Measurements from ENCODE around the gene SLC17A9. TPM values are rescaled to one million over a fixed set of nuclear protein-coding genes. Genes with fewer than 3 reads are reported as not detected.

Gene SLC17A9
- total RNA-seq, 5 donors from 2014 or later (not counting 1 experiment from before 2014, with no cell fraction given), result 5.3 to 8.8 (median 8.3) TPM

GRCh38 chr20:62986257-62986800 is 33.8 kb downstream of the SLC17A9 start:
- Mint-ChIP-seq H3K36me3 (no peaks in the 10 kb centered on the region), H3K27ac (no peak overlapping the region), H3K9me3 (no peaks in the 10 kb centered on the region), H3K4me1 (peaks cover 15 to 26% (median 26%) of the 10 kb centered on the region in 3 donors), H3K27me3 (peaks cover 0 to 19% of the 10 kb centered on the region in 2 donors), H3K4me3 (no peak overlapping the region)
- H3K27me3 ChIP-seq (replicated peaks in 1 of 2; ENCODE audit: control insufficient read depth in 2 of 2, extremely low read depth in 1 of 2, insufficient read depth in 2 of 2, low read length in 1 of 2), result peaks cover 0 to 64% of the 10 kb centered on the region in 2 experiments
- H3K4me3 ChIP-seq (ENCODE audit: control insufficient read depth in 1 of 2, extremely low read depth in 1 of 2, low read length in 1 of 2), result no peak overlapping the region
- H3K9me3 ChIP-seq, result no peaks in the 10 kb centered on the region
- H3K4me1 ChIP-seq (ENCODE audit: control insufficient read depth in 1 of 2, extremely low read depth in 1 of 2, insufficient read depth in 2 of 2, low read length in 2 of 2), result peaks cover 2 to 22% of the 10 kb centered on the region in 2 experiments
- no peak overlapping the region for H3K27ac ChIP-seq (ENCODE audit: low read length)
- H3K36me3 ChIP-seq (ENCODE audit: control insufficient read depth in 2 of 2, extremely low read depth in 1 of 2, insufficient read depth in 1 of 2, low read length in 1 of 2), result no peaks in the 10 kb centered on the region
- ATAC-seq (replicated peaks in 1 of 4) (no peak), DNase-seq (no peak)
- POLR2A ChIA-PET, result no interaction called here
- WGBS (ENCODE audit: insufficient coverage), result 61% methylated on average over 2 of the region's 6 CpGs
- CTCF ChIA-PET, result no interaction called here

DNA sequence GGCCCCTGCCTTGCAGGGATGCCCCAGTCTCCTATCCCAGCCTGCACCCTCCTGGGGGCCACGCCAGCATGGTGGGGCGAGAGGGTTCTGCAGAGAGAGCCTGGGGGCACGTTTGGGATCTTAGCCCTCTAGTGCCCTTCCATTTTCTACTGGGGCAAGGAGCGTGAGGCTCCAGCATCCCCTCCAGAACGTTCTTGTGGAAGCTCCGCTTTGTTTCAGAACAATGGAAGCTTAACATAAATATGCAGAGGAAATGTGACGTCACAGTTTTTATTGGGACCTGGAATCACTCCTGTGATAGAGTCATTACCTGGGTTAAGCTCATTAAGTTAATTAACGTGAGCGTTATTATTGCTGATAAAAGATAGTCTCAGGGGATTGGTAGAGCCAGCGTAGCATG is 34.6 kb downstream of the SLC17A9 start:
- Mint-ChIP-seq H3K36me3 (no peaks in the 10 kb centered on the region), H3K4me1 (peaks cover 8 to 20% (median 18%) of the 10 kb centered on the region in 3 donors), H3K9me3 (no peaks in the 10 kb centered on the region), H3K27ac (no peak overlapping the region), H3K4me3 (no peak overlapping the region), H3K27me3 (peaks cover 0 to 13% of the 10 kb centered on the region in 2 donors)
- POLR2A ChIA-PET, result no interaction called here
- Histone ChIP-seq H3K27ac (ENCODE audit: low read length) (no peak overlapping the region), H3K27me3 (replicated peaks in 1 of 2; ENCODE audit: control insufficient read depth in 2 of 2, extremely low read depth in 1 of 2, insufficient read depth in 2 of 2, low read length in 1 of 2) (peaks cover 0 to 63% of the 10 kb centered on the region in 2 experiments), H3K4me3 (ENCODE audit: control insufficient read depth in 1 of 2, extremely low read depth in 1 of 2, low read length in 1 of 2) (no peak overlapping the region), H3K36me3 (ENCODE audit: control insufficient read depth in 2 of 2, extremely low read depth in 1 of 2, insufficient read depth in 1 of 2, low read length in 1 of 2) (no peaks in the 10 kb centered on the region), H3K4me1 (ENCODE audit: control insufficient read depth in 1 of 2, extremely low read depth in 1 of 2, insufficient read depth in 2 of 2, low read length in 2 of 2) (peaks cover under 1 to 14% of the 10 kb centered on the region in 2 experiments), H3K9me3 (no peaks in the 10 kb centered on the region)
- ATAC-seq (replicated peaks in 1 of 4) (no peak), DNase-seq (no peak)
- 90% methylated on average over 6 of the region's 10 CpGs for WGBS (ENCODE audit: insufficient coverage)
- CTCF ChIA-PET, result no interaction called here

GRCh38 chr20:62989201-62989601 is 36.7 kb downstream of the SLC17A9 start:
- peaks cover 0 to 62% of the 10 kb centered on the region in 2 experiments for H3K27me3 ChIP-seq (replicated peaks in 1 of 2; ENCODE audit: control insufficient read depth in 2 of 2, extremely low read depth in 1 of 2, insufficient read depth in 2 of 2, low read length in 1 of 2)
- H3K4me1 ChIP-seq (ENCODE audit: control insufficient read depth in 1 of 2, extremely low read depth in 1 of 2, insufficient read depth in 2 of 2, low read length in 2 of 2), result peaks cover 0 to 7% of the 10 kb centered on the region in 2 experiments
- Mint-ChIP-seq H3K36me3 (no peaks in the 10 kb centered on the region), H3K4me3 (peak overlapping the region; percentile 61 to 76 (median 72)), H3K27ac (no peak overlapping the region), H3K27me3 (peaks cover 0 to 14% of the 10 kb centered on the region in 2 donors), H3K4me1 (peaks cover 3 to 11% (median 9%) of the 10 kb centered on the region in 3 donors), H3K9me3 (no peaks in the 10 kb centered on the region)
- H3K4me3 ChIP-seq (ENCODE audit: control insufficient read depth in 1 of 2, extremely low read depth in 1 of 2, low read length in 1 of 2), result peak overlapping the region in 1 of 2 donors; percentile 37
- 39% methylated on average over 6 of the region's 11 CpGs for WGBS (ENCODE audit: insufficient coverage)
- POLR2A ChIA-PET, result no interaction called here
- H3K36me3 ChIP-seq (ENCODE audit: control insufficient read depth in 2 of 2, extremely low read depth in 1 of 2, insufficient read depth in 1 of 2, low read length in 1 of 2), result no peaks in the 10 kb centered on the region
- DNase-seq, result peak in 1 of 35 experiments; percentile 26
- no peak overlapping the region for H3K27ac ChIP-seq (ENCODE audit: low read length)
- H3K9me3 ChIP-seq, result no peaks in the 10 kb centered on the region
- CTCF ChIA-PET, result no interaction called here
- ATAC-seq (replicated peaks in 1 of 4), result peak in 3 of 4 experiments; percentile 37 to 69 (median 45)

- Mint-ChIP-seq H3K27me3 (peaks cover 0 to 19% of the 10 kb centered on the region in 2 donors), H3K4me1 (peaks cover 3 to 9% (median 4%) of the 10 kb centered on the region in 3 donors), H3K36me3 (no peaks in the 10 kb centered on the region), H3K27ac (no peak overlapping the region), H3K4me3 (no peak overlapping the region), H3K9me3 (no peaks in the 10 kb centered on the region)
- peaks cover 0 to 7% of the 10 kb centered on the region in 2 experiments for H3K4me1 ChIP-seq (ENCODE audit: control insufficient read depth in 1 of 2, extremely low read depth in 1 of 2, insufficient read depth in 2 of 2, low read length in 2 of 2)
- no peak overlapping the region for H3K4me3 ChIP-seq (ENCODE audit: control insufficient read depth in 1 of 2, extremely low read depth in 1 of 2, low read length in 1 of 2)
- DNase-seq, result no peak
- ATAC-seq (replicated peaks in 1 of 4), result no peak
- POLR2A ChIA-PET, result no interaction called here
- H3K36me3 ChIP-seq (ENCODE audit: control insufficient read depth in 2 of 2, extremely low read depth in 1 of 2, insufficient read depth in 1 of 2, low read length in 1 of 2), result no peaks in the 10 kb centered on the region
- no peak overlapping the region for H3K27ac ChIP-seq (ENCODE audit: low read length)
- peaks cover 0 to 63% of the 10 kb centered on the region in 2 experiments for H3K27me3 ChIP-seq (replicated peaks in 1 of 2; ENCODE audit: control insufficient read depth in 2 of 2, extremely low read depth in 1 of 2, insufficient read depth in 2 of 2, low read length in 1 of 2)
- no peaks in the 10 kb centered on the region for H3K9me3 ChIP-seq
- CTCF ChIA-PET, result no interaction called here
- 83% methylated on average over 17 of the region's 22 CpGs for WGBS (ENCODE audit: insufficient coverage)
Measured at GRCh38 chr20:62990306-62990825, 37.9 kb downstream of the SLC17A9 start.

GRCh38 chr20:62991196-62991807 is 38.8 kb downstream of the SLC17A9 start:
- Histone ChIP-seq H3K4me1 (ENCODE audit: control insufficient read depth in 1 of 2, extremely low read depth in 1 of 2, insufficient read depth in 2 of 2, low read length in 2 of 2) (peaks cover 0 to 7% of the 10 kb centered on the region in 2 experiments), H3K27me3 (replicated peaks in 1 of 2; ENCODE audit: control insufficient read depth in 2 of 2, extremely low read depth in 1 of 2, insufficient read depth in 2 of 2, low read length in 1 of 2) (peaks cover 0 to 63% of the 10 kb centered on the region in 2 experiments), H3K27ac (ENCODE audit: low read length) (no peak overlapping the region), H3K4me3 (ENCODE audit: control insufficient read depth in 1 of 2, extremely low read depth in 1 of 2, low read length in 1 of 2) (no peak overlapping the region), H3K36me3 (ENCODE audit: control insufficient read depth in 2 of 2, extremely low read depth in 1 of 2, insufficient read depth in 1 of 2, low read length in 1 of 2) (no peaks in the 10 kb centered on the region), H3K9me3 (no peaks in the 10 kb centered on the region)
- ATAC-seq (replicated peaks in 1 of 4) (no peak), DNase-seq (no peak)
- no peak overlapping the region for H3K4me3 Mint-ChIP-seq
- no peaks in the 10 kb centered on the region for H3K36me3 Mint-ChIP-seq
- H3K4me1 Mint-ChIP-seq, result peaks cover 3 to 9% (median 4%) of the 10 kb centered on the region in 3 donors
- POLR2A ChIA-PET, result no interaction called here
- H3K27me3 Mint-ChIP-seq, result peaks cover 0 to 24% of the 10 kb centered on the region in 2 donors
- CTCF ChIA-PET, result no interaction called here
- no peak overlapping the region for H3K27ac Mint-ChIP-seq
- H3K9me3 Mint-ChIP-seq, result no peaks in the 10 kb centered on the region
- WGBS (ENCODE audit: insufficient coverage), result 60% methylated on average over 7 of the region's 13 CpGs

DNA sequence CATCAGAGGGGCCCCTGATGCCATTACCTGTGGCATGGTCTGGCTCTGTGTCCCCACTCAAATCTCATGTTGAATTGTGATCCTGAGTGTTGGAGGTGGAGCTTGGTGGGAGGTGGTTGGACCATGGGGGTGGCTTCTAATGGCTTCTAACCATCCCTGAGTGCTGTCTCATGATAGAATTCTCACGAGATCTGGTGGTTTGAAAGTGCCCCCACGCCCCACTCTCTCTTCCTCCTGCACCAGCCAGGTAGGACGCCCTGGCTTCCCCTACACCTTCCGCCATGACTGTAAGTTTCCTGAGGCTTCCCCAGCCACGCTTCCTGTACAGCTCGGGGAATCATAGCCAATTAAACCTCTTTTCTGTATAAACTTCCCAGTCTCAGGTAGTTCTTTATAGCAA is 39.4 kb downstream of the SLC17A9 start:
- Mint-ChIP-seq H3K4me1 (peaks cover 3 to 9% (median 4%) of the 10 kb centered on the region in 3 donors), H3K9me3 (no peaks in the 10 kb centered on the region), H3K27me3 (peaks cover 0 to 26% of the 10 kb centered on the region in 2 donors), H3K36me3 (no peaks in the 10 kb centered on the region), H3K4me3 (no peak overlapping the region), H3K27ac (no peak overlapping the region)
- 69% methylated on average over 5 of the region's 6 CpGs for WGBS (ENCODE audit: insufficient coverage)
- no peak for DNase-seq
- Histone ChIP-seq H3K27ac (ENCODE audit: low read length) (no peak overlapping the region), H3K9me3 (no peaks in the 10 kb centered on the region), H3K36me3 (ENCODE audit: control insufficient read depth in 2 of 2, extremely low read depth in 1 of 2, insufficient read depth in 1 of 2, low read length in 1 of 2) (no peaks in the 10 kb centered on the region), H3K4me3 (ENCODE audit: control insufficient read depth in 1 of 2, extremely low read depth in 1 of 2, low read length in 1 of 2) (no peak overlapping the region), H3K27me3 (replicated peaks in 1 of 2; ENCODE audit: control insufficient read depth in 2 of 2, extremely low read depth in 1 of 2, insufficient read depth in 2 of 2, low read length in 1 of 2) (peaks cover 0 to 66% of the 10 kb centered on the region in 2 experiments), H3K4me1 (ENCODE audit: control insufficient read depth in 1 of 2, extremely low read depth in 1 of 2, insufficient read depth in 2 of 2, low read length in 2 of 2) (peaks cover 0 to 7% of the 10 kb centered on the region in 2 experiments)
- no peak for ATAC-seq (replicated peaks in 1 of 4)
- ChIA-PET POLR2A (no interaction called here), CTCF (no interaction called here)

Measured in T-cell (primary cell).